HepG2 (cell line): ENCODE data around the gene PAK1IP1.

ENCODE experiments used
- TF ChIP-seq, protein P1 (sequence below): sonication (generic); formaldehyde crosslinking; IDR thresholded peaks from 2 replicates; pipeline ENCODE4 v1.5.0; 2020; ENCODE audit warnings: mild to moderate bottlenecking, missing genetic modification reagents
- TF ChIP-seq, protein P2 (sequence below): sonication (generic); formaldehyde crosslinking; IDR thresholded peaks from 2 replicates; pipeline ENCODE4 v1.4.0; 2020; ENCODE audit warnings: low read depth, missing genetic modification reagents

DNA sequence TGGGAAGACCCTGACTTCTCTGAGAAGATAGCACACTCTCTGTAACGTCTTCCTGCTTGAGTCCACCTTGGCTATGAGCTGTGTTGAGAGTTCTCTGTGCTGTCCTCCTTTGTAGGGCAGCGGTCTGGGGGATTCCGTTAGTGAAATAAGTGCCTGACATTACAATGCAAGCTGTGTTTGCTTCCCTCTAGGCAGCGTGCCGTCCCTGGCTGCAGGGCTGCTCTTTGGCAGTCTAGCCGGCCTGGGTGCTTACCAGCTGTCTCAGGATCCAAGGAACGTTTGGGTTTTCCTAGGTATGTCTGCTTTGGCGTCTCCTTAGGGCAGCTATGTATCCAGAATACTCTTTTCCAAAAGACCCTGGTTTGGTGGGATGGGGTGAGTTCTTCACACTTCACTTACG is 30.9 kb downstream of the PAK1IP1 start:
- TF ChIP-seq, protein P1, sequence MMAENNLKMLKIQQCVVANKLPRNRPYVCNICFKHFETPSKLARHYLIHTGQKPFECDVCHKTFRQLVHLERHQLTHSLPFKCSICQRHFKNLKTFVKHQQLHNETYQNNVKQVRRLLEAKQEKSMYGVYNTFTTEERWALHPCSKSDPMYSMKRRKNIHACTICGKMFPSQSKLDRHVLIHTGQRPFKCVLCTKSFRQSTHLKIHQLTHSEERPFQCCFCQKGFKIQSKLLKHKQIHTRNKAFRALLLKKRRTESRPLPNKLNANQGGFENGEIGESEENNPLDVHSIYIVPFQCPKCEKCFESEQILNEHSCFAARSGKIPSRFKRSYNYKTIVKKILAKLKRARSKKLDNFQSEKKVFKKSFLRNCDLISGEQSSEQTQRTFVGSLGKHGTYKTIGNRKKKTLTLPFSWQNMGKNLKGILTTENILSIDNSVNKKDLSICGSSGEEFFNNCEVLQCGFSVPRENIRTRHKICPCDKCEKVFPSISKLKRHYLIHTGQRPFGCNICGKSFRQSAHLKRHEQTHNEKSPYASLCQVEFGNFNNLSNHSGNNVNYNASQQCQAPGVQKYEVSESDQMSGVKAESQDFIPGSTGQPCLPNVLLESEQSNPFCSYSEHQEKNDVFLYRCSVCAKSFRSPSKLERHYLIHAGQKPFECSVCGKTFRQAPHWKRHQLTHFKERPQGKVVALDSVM (CRISPR knock-in tag) = no peak
- TF ChIP-seq, protein P2, sequence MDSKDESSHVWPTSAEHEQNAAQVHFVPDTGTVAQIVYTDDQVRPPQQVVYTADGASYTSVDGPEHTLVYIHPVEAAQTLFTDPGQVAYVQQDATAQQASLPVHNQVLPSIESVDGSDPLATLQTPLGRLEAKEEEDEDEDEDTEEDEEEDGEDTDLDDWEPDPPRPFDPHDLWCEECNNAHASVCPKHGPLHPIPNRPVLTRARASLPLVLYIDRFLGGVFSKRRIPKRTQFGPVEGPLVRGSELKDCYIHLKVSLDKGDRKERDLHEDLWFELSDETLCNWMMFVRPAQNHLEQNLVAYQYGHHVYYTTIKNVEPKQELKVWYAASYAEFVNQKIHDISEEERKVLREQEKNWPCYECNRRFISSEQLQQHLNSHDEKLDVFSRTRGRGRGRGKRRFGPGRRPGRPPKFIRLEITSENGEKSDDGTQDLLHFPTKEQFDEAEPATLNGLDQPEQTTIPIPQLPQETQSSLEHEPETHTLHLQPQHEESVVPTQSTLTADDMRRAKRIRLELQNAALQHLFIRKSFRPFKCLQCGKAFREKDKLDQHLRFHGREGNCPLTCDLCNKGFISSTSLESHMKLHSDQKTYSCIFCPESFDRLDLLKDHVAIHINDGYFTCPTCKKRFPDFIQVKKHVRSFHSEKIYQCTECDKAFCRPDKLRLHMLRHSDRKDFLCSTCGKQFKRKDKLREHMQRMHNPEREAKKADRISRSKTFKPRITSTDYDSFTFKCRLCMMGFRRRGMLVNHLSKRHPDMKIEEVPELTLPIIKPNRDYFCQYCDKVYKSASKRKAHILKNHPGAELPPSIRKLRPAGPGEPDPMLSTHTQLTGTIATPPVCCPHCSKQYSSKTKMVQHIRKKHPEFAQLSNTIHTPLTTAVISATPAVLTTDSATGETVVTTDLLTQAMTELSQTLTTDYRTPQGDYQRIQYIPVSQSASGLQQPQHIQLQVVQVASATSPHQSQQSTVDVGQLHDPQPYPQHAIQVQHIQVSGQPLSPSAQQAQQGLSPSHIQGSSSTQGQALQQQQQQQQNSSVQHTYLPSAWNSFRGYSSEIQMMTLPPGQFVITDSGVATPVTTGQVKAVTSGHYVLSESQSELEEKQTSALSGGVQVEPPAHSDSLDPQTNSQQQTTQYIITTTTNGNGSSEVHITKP (CRISPR knock-in tag) = no peak
